Activated naive CD4-positive, alpha-beta T cell treated with anti-CD3 and anti-CD28 coated beads, Interleukin-2, amount 50 U/mL, for 24 hours (primary cell): ENCODE data around the gene GOLGA3.

Source experiments
- H3K27ac Mint-ChIP-seq: one replicate; pipeline ENCODE4 v1.8.0; 2021; ENCODE audit warnings: mild to moderate bottlenecking, mixed read lengths
- H3K27me3 Mint-ChIP-seq: one replicate; pipeline ENCODE4 v1.8.0; 2021; ENCODE audit warnings: mixed read lengths
- H3K36me3 Mint-ChIP-seq: one replicate; pipeline ENCODE4 v1.8.0; 2021; ENCODE audit warnings: mixed read lengths
- H3K4me1 Mint-ChIP-seq: one replicate; pipeline ENCODE4 v1.8.0; 2021; ENCODE audit warnings: mixed read lengths
- H3K4me3 Mint-ChIP-seq: one replicate; pipeline ENCODE4 v1.8.0; 2021; ENCODE audit warnings: mild to moderate bottlenecking, mixed read lengths
- H3K9me3 Mint-ChIP-seq: one replicate; pipeline ENCODE4 v1.8.0; 2021; ENCODE audit warnings: mixed read lengths

Gene GOLGA3

GRCh38 chr12:132734206-132734605, 94.5 kb downstream of the GOLGA3 start:
- Mint-ChIP-seq H3K27ac (no peak overlapping the region), H3K4me3 (no peak overlapping the region), H3K36me3 (peaks cover 33% of the 10 kb centered on the region), H3K4me1 (peaks cover 5% of the 10 kb centered on the region), H3K27me3 (no peaks in the 10 kb centered on the region), H3K9me3 (no peaks in the 10 kb centered on the region)

- no peak overlapping the region for H3K27ac Mint-ChIP-seq
- H3K27me3 Mint-ChIP-seq, result no peaks in the 10 kb centered on the region
- H3K4me1 Mint-ChIP-seq, result peaks cover 5% of the 10 kb centered on the region
- no peak overlapping the region for H3K4me3 Mint-ChIP-seq
- H3K9me3 Mint-ChIP-seq, result no peaks in the 10 kb centered on the region
- H3K36me3 Mint-ChIP-seq, result peaks cover 34% of the 10 kb centered on the region
Observed at GRCh38 chr12:132731574-132731973, 97.1 kb downstream of the GOLGA3 start.

- H3K4me1 Mint-ChIP-seq, result peaks cover 5% of the 10 kb centered on the region
- no peaks in the 10 kb centered on the region for H3K9me3 Mint-ChIP-seq
- H3K36me3 Mint-ChIP-seq, result peaks cover 36% of the 10 kb centered on the region
- H3K27me3 Mint-ChIP-seq, result no peaks in the 10 kb centered on the region
- H3K4me3 Mint-ChIP-seq, result no peak overlapping the region
- peak overlapping the region; percentile 52 for H3K27ac Mint-ChIP-seq
Observed at GRCh38 chr12:132730353-132730752, 98.3 kb downstream of the GOLGA3 start.

- Mint-ChIP-seq H3K36me3 (peaks cover 36% of the 10 kb centered on the region), H3K4me3 (no peak overlapping the region), H3K4me1 (peaks cover 5% of the 10 kb centered on the region), H3K27me3 (no peaks in the 10 kb centered on the region), H3K27ac (peak overlapping the region; percentile 52), H3K9me3 (no peaks in the 10 kb centered on the region)
Observed at GRCh38 chr12:132729541-132730320, 98.9 kb downstream of the GOLGA3 start.

- no peak overlapping the region for H3K4me3 Mint-ChIP-seq
Observed at GRCh38 chr12:132728502-132728901, 100.2 kb downstream of the GOLGA3 start.

GRCh38 chr12:132727091-132727794, 101.4 kb downstream of the GOLGA3 start:
- Mint-ChIP-seq H3K9me3 (no peaks in the 10 kb centered on the region), H3K27me3 (no peaks in the 10 kb centered on the region), H3K4me1 (peaks cover 5% of the 10 kb centered on the region), H3K27ac (no peak overlapping the region), H3K36me3 (peaks cover 24% of the 10 kb centered on the region), H3K4me3 (no peak overlapping the region)

More at GRCh38 chr12:132728502-132728901, 100.2 kb downstream of the GOLGA3 start:
- Mint-ChIP-seq H3K27me3 (no peaks in the 10 kb centered on the region), H3K27ac (no peak overlapping the region), H3K9me3 (no peaks in the 10 kb centered on the region), H3K4me1 (peaks cover 5% of the 10 kb centered on the region), H3K36me3 (peaks cover 35% of the 10 kb centered on the region)

- H3K9me3 Mint-ChIP-seq, result no peaks in the 10 kb centered on the region
- peaks cover 5% of the 10 kb centered on the region for H3K4me1 Mint-ChIP-seq
- H3K4me3 Mint-ChIP-seq, result no peak overlapping the region
- no peaks in the 10 kb centered on the region for H3K27me3 Mint-ChIP-seq
- peaks cover 19% of the 10 kb centered on the region for H3K36me3 Mint-ChIP-seq
- no peak overlapping the region for H3K27ac Mint-ChIP-seq
Observed at GRCh38 chr12:132726386-132726785, 102.3 kb downstream of the GOLGA3 start.

GRCh38 chr12:132724506-132725241, 104.0 kb downstream of the GOLGA3 start:
- Mint-ChIP-seq H3K36me3 (peaks cover 16% of the 10 kb centered on the region), H3K9me3 (no peaks in the 10 kb centered on the region), H3K4me3 (no peak overlapping the region), H3K27ac (peak overlapping the region; percentile 46), H3K4me1 (peaks cover under 1% of the 10 kb centered on the region), H3K27me3 (no peaks in the 10 kb centered on the region)

- no peaks in the 10 kb centered on the region for H3K4me1 Mint-ChIP-seq
- no peak overlapping the region for H3K27ac Mint-ChIP-seq
- H3K36me3 Mint-ChIP-seq, result peaks cover 13% of the 10 kb centered on the region
- H3K4me3 Mint-ChIP-seq, result no peak overlapping the region
- H3K9me3 Mint-ChIP-seq, result no peaks in the 10 kb centered on the region
- no peaks in the 10 kb centered on the region for H3K27me3 Mint-ChIP-seq
Observed at GRCh38 chr12:132723764-132724140, 104.9 kb downstream of the GOLGA3 start.

- Mint-ChIP-seq H3K27ac (no peak overlapping the region), H3K36me3 (peaks cover 15% of the 10 kb centered on the region)
Observed at GRCh38 chr12:132723015-132723763, 105.5 kb downstream of the GOLGA3 start.

GRCh38 chr12:132720606-132721345, 107.9 kb downstream of the GOLGA3 start:
- no peaks in the 10 kb centered on the region for H3K4me1 Mint-ChIP-seq
- H3K27me3 Mint-ChIP-seq, result no peaks in the 10 kb centered on the region
- peak overlapping the region; percentile 82 for H3K27ac Mint-ChIP-seq
- H3K4me3 Mint-ChIP-seq, result no peak overlapping the region
- H3K9me3 Mint-ChIP-seq, result no peaks in the 10 kb centered on the region
- H3K36me3 Mint-ChIP-seq, result peaks cover 14% of the 10 kb centered on the region

More at GRCh38 chr12:132723015-132723763, 105.5 kb downstream of the GOLGA3 start:
- H3K27me3 Mint-ChIP-seq, result no peaks in the 10 kb centered on the region
- no peak overlapping the region for H3K4me3 Mint-ChIP-seq
- no peaks in the 10 kb centered on the region for H3K4me1 Mint-ChIP-seq
- no peaks in the 10 kb centered on the region for H3K9me3 Mint-ChIP-seq

GRCh38 chr12:132719954-132720324, 108.7 kb downstream of the GOLGA3 start:
- H3K27ac Mint-ChIP-seq, result no peak overlapping the region
- H3K4me3 Mint-ChIP-seq, result no peak overlapping the region
- peaks cover 13% of the 10 kb centered on the region for H3K36me3 Mint-ChIP-seq
- no peaks in the 10 kb centered on the region for H3K9me3 Mint-ChIP-seq
- H3K27me3 Mint-ChIP-seq, result no peaks in the 10 kb centered on the region
- H3K4me1 Mint-ChIP-seq, result no peaks in the 10 kb centered on the region

- no peak overlapping the region for H3K4me3 Mint-ChIP-seq
- peaks cover 15% of the 10 kb centered on the region for H3K36me3 Mint-ChIP-seq
- peaks cover 4% of the 10 kb centered on the region for H3K4me1 Mint-ChIP-seq
- H3K27me3 Mint-ChIP-seq, result no peaks in the 10 kb centered on the region
- H3K9me3 Mint-ChIP-seq, result no peaks in the 10 kb centered on the region
- peak overlapping the region; percentile 41 for H3K27ac Mint-ChIP-seq
Observed at GRCh38 chr12:132719141-132719953, 109.3 kb downstream of the GOLGA3 start.
